BLaER1 treated with 17β-estradiol and CSF1 and Interleukin-3, amounts not matched to agents 10 nM and 100 nM (cell line): ENCODE data around the gene IMMP2L.

ENCODE experiments used
- H3K27ac ChIP-seq, 11 experiments: shearing (Covaris generic); formaldehyde crosslinking; 2 replicates each; pipeline ENCODE4 v1.8.1; 2022
- H3K27me3 ChIP-seq, 11 experiments: shearing (Covaris generic); formaldehyde crosslinking; 2 replicates each; pipeline ENCODE4 v1.8.1; 2022
- H3K36me3 ChIP-seq, 11 experiments: shearing (Covaris generic); formaldehyde crosslinking; 2 replicates each; pipeline ENCODE4 v1.8.1; 2022
- H3K4me1 ChIP-seq, 10 experiments: shearing (Covaris generic); formaldehyde crosslinking; 2 replicates each; pipeline ENCODE4 v1.8.1; 2022
- H3K4me2 ChIP-seq, 11 experiments: shearing (Covaris generic); formaldehyde crosslinking; 2 replicates each; pipeline ENCODE4 v1.8.1; 2022
- H3K4me3 ChIP-seq, 10 experiments: shearing (Covaris generic); formaldehyde crosslinking; 2 replicates each; pipeline ENCODE4 v1.8.1; 2022
- H3K9ac ChIP-seq, 11 experiments: shearing (Covaris generic); formaldehyde crosslinking; 2 replicates each; pipeline ENCODE4 v1.8.1; 2022
- H3K9me3 ChIP-seq, 11 experiments: shearing (Covaris generic); formaldehyde crosslinking; replicated peaks in 1 of 11; 2 replicates each; pipeline ENCODE4 v1.8.1; 2022
- H4K20me1 ChIP-seq, 11 experiments: shearing (Covaris generic); formaldehyde crosslinking; 2 replicates each; pipeline ENCODE4 v1.8.1; 2022
- Cebpa-rat ChIP-seq, 11 experiments: shearing (Covaris generic); IDR thresholded peaks; 2 replicates each; pipeline ENCODE4 v1.8.1; 2022

The IMMP2L gene

DNA sequence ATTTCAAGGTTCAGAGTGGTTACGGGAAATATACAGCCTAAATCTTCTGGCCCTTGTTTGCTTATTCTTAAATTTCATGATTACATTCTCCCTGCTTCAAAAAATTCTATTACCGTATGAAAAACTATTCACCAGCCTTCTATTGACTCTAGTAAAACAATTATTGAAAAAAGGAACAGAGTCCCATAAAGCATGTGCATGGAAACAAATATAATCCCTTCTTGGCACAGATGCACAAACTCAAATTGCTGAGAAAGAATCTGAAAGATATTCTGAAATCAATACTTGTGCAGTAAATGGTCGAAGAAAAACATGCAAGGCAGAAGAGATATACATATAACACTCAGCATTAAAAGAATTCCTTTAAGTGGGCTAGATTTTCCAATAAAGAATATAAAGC lies 387.8 kb downstream of the IMMP2L start:
- H4K20me1 ChIP-seq = no peaks in the 10 kb centered on the region
- no peak overlapping the region for H3K4me3 ChIP-seq
- H3K9me3 ChIP-seq = peaks cover 0 to 9% (median 0%) of the 10 kb centered on the region in 11 experiments; a peak in 5 of 22 replicates
- no peaks in the 10 kb centered on the region for H3K4me1 ChIP-seq
- no peak for TF ChIP-seq Cebpa-rat (IDR thresholded peaks at IDR 0.05)
- no peak overlapping the region for H3K27ac ChIP-seq
- no peak overlapping the region for H3K9ac ChIP-seq
- no peaks in the 10 kb centered on the region for H3K27me3 ChIP-seq
- no peaks in the 10 kb centered on the region for H3K36me3 ChIP-seq
- H3K4me2 ChIP-seq = no peak overlapping the region

DNA sequence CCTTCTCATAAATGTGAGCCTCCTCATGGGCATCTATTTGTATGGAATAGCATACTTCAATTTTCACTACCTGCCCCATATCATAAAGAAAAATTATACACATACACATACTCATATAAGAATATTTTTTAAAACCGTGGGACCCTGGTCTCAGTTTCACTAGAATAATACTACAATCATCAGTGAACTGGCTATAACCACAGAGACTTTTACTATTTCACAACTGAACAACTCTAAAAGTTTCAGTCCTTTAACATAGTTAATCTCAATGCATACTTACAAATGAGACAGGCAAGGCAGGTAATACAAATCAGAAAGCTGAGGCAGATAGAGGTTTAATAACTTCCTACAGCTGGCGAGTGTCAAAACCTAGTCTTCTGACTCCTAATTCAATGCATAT lies 388.3 kb downstream of the IMMP2L start:
- H3K9me3 ChIP-seq = peaks cover 0 to 4% (median 0%) of the 10 kb centered on the region in 11 experiments; a peak in 2 of 22 replicates
- H3K4me2 ChIP-seq = no peak overlapping the region
- H4K20me1 ChIP-seq = no peaks in the 10 kb centered on the region
- peaks cover 0 to 2% (median 0%) of the 10 kb centered on the region in 10 experiments; a peak in 1 of 20 replicates for H3K4me1 ChIP-seq
- no peak overlapping the region for H3K27ac ChIP-seq
- H3K4me3 ChIP-seq = no peak overlapping the region
- H3K9ac ChIP-seq = no peak overlapping the region
- TF ChIP-seq Cebpa-rat (IDR thresholded peaks at IDR 0.05) = no peak
- H3K36me3 ChIP-seq = no peaks in the 10 kb centered on the region
- no peaks in the 10 kb centered on the region for H3K27me3 ChIP-seq

DNA sequence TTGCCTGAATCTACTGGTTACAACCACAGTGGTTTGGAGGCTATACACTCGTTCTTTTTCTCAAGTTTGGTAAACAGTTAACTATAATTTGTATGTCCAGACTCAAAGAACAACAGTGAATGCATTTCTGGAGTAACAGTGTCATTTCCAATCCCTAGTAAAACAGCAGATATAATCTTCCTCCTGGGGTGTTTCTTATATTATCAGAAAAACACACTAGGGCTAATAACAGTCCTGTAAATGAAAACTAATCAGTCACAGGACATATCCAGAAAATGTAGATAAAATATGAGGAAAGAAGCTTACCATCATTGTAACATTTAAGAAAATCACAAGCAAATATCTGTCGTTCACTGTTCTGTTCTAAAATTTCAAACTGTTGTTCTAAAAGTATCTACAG lies 388.8 kb downstream of the IMMP2L start:
- H3K9ac ChIP-seq = no peak overlapping the region

DNA sequence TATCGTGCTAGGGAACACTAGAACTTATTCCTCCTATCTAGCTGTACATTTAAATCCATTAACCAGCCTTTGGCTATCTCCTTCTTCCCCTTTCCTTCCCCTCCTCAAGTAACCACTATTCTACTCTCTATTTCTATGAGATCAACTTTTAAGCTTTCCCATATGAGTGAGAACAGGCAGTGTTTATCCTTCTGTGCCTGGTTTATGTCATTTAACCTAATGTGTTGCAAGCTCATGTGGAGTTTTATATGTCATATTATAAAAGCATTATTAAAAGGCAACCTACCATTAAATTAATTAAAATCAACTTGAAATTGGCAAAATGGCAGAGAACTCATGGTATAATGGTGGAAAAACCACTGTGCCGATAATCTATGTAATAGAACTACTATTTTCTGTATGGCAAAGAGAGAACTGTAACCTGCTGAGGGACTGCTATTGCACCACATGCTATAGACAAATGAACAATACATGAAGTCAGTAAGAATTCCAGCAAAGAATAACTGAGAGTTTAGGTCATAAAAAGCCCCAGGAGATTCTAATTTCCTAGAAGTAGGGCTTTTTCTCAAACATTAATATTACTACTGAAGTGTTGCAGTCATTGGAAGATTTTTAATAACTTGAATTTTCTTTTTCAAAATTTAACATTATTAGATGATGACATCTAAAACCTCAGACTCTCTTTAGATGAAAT lies 389.6 kb downstream of the IMMP2L start:
- no peaks in the 10 kb centered on the region for H4K20me1 ChIP-seq
- no peaks in the 10 kb centered on the region for H3K36me3 ChIP-seq
- H3K4me3 ChIP-seq = no peak overlapping the region
- no peak overlapping the region for H3K4me2 ChIP-seq
- peaks cover 0 to 12% (median 2%) of the 10 kb centered on the region in 10 experiments; a peak in 6 of 20 replicates for H3K4me1 ChIP-seq
- no peaks in the 10 kb centered on the region for H3K9me3 ChIP-seq
- H3K27me3 ChIP-seq = no peaks in the 10 kb centered on the region
- TF ChIP-seq Cebpa-rat (IDR thresholded peaks at IDR 0.05) = no peak
- no peak overlapping the region for H3K27ac ChIP-seq
- H3K9ac ChIP-seq = no peak overlapping the region

More for the DNA sequence above, 388.8 kb downstream of the IMMP2L start:
- Histone ChIP-seq H3K36me3 (no peaks in the 10 kb centered on the region), H3K4me2 (no peak overlapping the region), H3K4me1 (peaks cover 0 to 6% (median 0%) of the 10 kb centered on the region in 10 experiments; a peak in 3 of 20 replicates), H3K27me3 (no peaks in the 10 kb centered on the region), H3K4me3 (no peak overlapping the region), H4K20me1 (no peaks in the 10 kb centered on the region), H3K27ac (no peak overlapping the region), H3K9me3 (no peaks in the 10 kb centered on the region)
- TF ChIP-seq Cebpa-rat (IDR thresholded peaks at IDR 0.05) = no peak

DNA sequence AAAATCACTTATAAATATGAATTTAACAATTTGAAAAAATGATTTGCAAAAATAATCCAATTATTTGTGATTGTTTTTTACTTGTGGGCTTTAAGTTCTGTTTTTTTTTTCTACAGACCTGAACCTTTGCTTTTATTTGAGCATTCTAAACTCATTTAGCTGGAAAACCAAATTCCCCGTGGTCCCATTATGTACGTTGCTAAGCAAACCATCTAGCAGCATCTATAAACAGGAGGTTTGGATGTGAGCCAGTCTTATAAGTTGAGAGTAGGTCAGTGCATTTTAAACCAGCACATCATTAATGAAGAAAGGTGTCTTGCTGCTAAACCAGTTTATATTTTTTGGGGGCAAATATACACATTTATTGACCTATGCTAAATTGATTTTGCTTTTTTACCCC lies 394.1 kb downstream of the IMMP2L start:
- no peak overlapping the region for H3K4me3 ChIP-seq
- TF ChIP-seq Cebpa-rat (IDR thresholded peaks at IDR 0.05) = no peak
- peak overlapping the region in 5 of 11 experiments; percentile 4 to 40 (median 37); a peak in 9 of 22 replicates for H3K4me2 ChIP-seq
- peaks cover 0 to 12% (median 5%) of the 10 kb centered on the region in 10 experiments; a peak in 7 of 20 replicates for H3K4me1 ChIP-seq
- H3K27ac ChIP-seq = no peak overlapping the region
- no peaks in the 10 kb centered on the region for H3K27me3 ChIP-seq
- no peaks in the 10 kb centered on the region for H3K9me3 ChIP-seq
- no peak overlapping the region for H3K9ac ChIP-seq
- H3K36me3 ChIP-seq = no peaks in the 10 kb centered on the region
- H4K20me1 ChIP-seq = no peaks in the 10 kb centered on the region

DNA sequence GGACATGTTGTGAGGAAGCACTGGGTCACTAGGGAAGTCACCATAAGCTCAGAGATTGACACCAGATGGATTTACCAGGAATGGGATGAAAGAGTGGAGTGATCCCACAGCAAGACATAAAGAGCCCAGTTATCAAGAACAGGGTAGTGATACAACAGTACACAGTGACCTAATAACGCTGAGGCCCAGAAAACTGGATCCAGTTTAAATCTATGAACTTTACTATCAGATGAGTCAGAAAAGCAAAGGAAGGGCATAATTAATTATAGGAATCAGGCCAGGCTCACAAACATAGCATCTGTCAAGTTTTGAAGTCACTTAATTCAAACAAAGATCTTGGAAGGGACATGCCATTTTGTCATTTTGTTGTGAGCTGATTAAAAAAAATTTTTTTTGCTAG lies 397.9 kb downstream of the IMMP2L start:
- H3K9me3 ChIP-seq = no peaks in the 10 kb centered on the region
- TF ChIP-seq Cebpa-rat (IDR thresholded peaks at IDR 0.05) = no peak
- H3K27me3 ChIP-seq = no peaks in the 10 kb centered on the region
- H4K20me1 ChIP-seq = no peaks in the 10 kb centered on the region
- H3K36me3 ChIP-seq = no peaks in the 10 kb centered on the region
- H3K4me1 ChIP-seq = peaks cover 0 to 12% (median 5%) of the 10 kb centered on the region in 10 experiments; a peak in 7 of 20 replicates
- H3K9ac ChIP-seq = no peak overlapping the region
- peak overlapping the region in 1 of 11 experiments; percentile 26; a peak in 1 of 22 replicates for H3K4me2 ChIP-seq
- H3K4me3 ChIP-seq = no peak overlapping the region
- no peak overlapping the region for H3K27ac ChIP-seq

DNA sequence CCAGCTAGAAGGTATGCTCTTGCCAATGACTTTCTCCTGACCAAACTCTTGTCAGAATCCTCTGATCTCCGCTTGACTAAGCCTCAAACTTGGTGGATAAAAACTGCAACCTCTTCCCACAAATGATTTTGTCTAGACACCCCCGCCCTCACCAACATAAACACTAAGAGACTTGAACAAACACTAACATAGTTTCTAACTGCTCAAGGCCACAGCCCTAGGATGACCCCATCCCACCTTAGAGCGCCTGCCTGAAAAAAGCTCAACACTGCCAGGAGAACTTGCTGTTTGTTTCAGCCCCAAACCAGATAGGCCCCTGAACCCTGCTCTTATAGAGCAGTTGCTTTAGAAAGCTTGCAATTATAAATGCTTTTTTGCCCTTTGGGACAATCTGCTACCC lies 399.6 kb downstream of the IMMP2L start:
- Histone ChIP-seq H3K4me3 (no peak overlapping the region), H3K4me1 (peaks cover 0 to 4% (median 0%) of the 10 kb centered on the region in 10 experiments; a peak in 2 of 20 replicates), H3K27ac (no peak overlapping the region), H3K27me3 (no peaks in the 10 kb centered on the region), H3K9me3 (no peaks in the 10 kb centered on the region), H3K36me3 (no peaks in the 10 kb centered on the region), H3K4me2 (no peak overlapping the region), H4K20me1 (no peaks in the 10 kb centered on the region), H3K9ac (no peak overlapping the region)
- TF ChIP-seq Cebpa-rat (IDR thresholded peaks at IDR 0.05) = no peak

DNA sequence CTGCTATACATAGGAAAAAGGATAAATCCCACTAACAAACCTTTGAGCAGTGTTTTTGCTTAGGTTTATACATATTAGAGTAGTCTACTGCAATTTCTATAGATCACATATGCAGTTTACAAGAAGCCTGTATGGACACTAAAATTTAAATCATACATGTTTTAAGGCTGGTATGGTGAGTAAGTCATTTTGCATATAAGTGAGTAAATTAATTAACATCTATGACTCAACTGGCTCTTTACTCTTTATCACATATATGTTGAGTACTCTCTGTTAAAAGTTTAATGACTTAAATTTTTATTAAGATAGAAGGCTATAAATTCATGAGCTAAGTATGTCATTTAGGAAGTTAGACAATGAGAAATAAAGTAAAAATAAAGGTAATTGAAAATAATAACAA lies 402.0 kb downstream of the IMMP2L start:
- Histone ChIP-seq H3K27me3 (no peaks in the 10 kb centered on the region), H3K27ac (no peak overlapping the region), H3K9me3 (no peaks in the 10 kb centered on the region), H3K4me2 (no peak overlapping the region), H3K36me3 (no peaks in the 10 kb centered on the region), H3K4me1 (peaks cover 0 to 4% (median 0%) of the 10 kb centered on the region in 10 experiments; a peak in 1 of 20 replicates), H4K20me1 (no peaks in the 10 kb centered on the region), H3K9ac (no peak overlapping the region), H3K4me3 (no peak overlapping the region)
- TF ChIP-seq Cebpa-rat (IDR thresholded peaks at IDR 0.05) = no peak

DNA sequence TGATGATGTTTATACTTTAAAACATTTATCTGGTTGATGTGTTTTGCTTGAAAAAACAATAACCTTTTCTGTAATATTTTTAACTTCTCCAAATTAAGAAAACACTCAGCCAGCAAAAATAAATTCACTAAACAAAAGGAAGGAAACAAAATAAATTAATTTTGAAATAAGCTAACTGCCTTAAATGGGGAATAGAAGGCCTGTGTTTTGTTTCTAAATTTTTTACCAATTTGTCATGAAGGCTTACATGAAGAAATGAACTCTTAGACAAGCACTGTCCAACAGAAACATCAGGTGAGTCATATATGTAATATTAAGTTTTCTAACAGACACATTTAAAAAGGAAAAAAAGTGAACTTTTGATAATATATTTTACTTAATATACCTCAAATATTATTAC lies 402.9 kb downstream of the IMMP2L start:
- Histone ChIP-seq H3K4me2 (no peak overlapping the region), H3K27me3 (no peaks in the 10 kb centered on the region), H3K36me3 (no peaks in the 10 kb centered on the region), H3K9ac (no peak overlapping the region), H3K9me3 (no peaks in the 10 kb centered on the region), H3K4me1 (peaks cover 0 to 4% (median 0%) of the 10 kb centered on the region in 10 experiments; a peak in 1 of 20 replicates), H4K20me1 (no peaks in the 10 kb centered on the region), H3K4me3 (no peak overlapping the region), H3K27ac (no peak overlapping the region)
- TF ChIP-seq Cebpa-rat (IDR thresholded peaks at IDR 0.05) = no peak

DNA sequence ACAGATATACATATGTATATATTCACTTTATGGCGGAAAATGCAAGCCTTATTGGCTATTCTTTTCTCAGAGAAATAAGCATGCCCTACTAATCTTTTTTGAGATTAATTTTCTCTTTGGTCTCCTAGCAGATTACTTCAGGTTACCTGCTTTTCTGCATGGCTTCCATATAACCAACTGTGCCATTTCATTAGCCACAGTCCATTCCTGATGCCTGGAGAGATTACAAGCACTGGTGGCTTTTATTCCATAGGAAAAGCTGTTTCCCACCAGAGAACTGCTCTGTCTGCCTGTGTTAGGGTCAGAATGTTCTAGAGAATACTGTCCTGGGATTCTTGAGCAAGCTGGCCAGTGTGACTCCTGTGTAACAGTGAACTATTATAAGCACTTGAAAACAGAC lies 411.6 kb downstream of the IMMP2L start:
- no peak for TF ChIP-seq Cebpa-rat (IDR thresholded peaks at IDR 0.05)
- Histone ChIP-seq H4K20me1 (no peaks in the 10 kb centered on the region), H3K9ac (no peak overlapping the region), H3K27ac (no peak overlapping the region), H3K27me3 (no peaks in the 10 kb centered on the region), H3K4me2 (no peak overlapping the region), H3K4me3 (no peak overlapping the region), H3K9me3 (no peaks in the 10 kb centered on the region), H3K4me1 (no peaks in the 10 kb centered on the region), H3K36me3 (no peaks in the 10 kb centered on the region)
